GM18517 (cell line): ENCODE measurements around the gene GLTPD2.
"Not testable (repeated sequence)": the region's sequence is repeated elsewhere in the genome, so short reads cannot be mapped to it uniquely, and the experiment has no call there.

Experiments
- ATAC-seq: cut with Tn5 transposase; IDR thresholded peaks from one replicate; pipeline ENCODE4 v1.9.1; 2021; ENCODE audit warnings: mild to moderate bottlenecking, moderate library complexity; ENCODE audit not compliant: unreplicated experiment

The GLTPD2 gene

GRCh38 chr17:4807605-4808377, 19.0 kb downstream of the GLTPD2 start:
- ATAC-seq, result no peak

GRCh38 chr17:4808378-4808767, 19.6 kb downstream of the GLTPD2 start:
- no peak for ATAC-seq

- ATAC-seq, result no peak
Observed at GRCh38 chr17:4810696-4811290, 22.0 kb downstream of the GLTPD2 start.

GRCh38 chr17:4811471-4811870, 22.7 kb downstream of the GLTPD2 start:
- no peak for ATAC-seq

- ATAC-seq, result no peak
Observed at GRCh38 chr17:4812690-4813089, 23.9 kb downstream of the GLTPD2 start.

- no peak for ATAC-seq
Observed at GRCh38 chr17:4815043-4815675, 26.4 kb downstream of the GLTPD2 start.

GRCh38 chr17:4816826-4817225, 28.1 kb downstream of the GLTPD2 start:
- no peak for ATAC-seq

- ATAC-seq, result no peak
Observed at GRCh38 chr17:4818276-4818675, 29.5 kb downstream of the GLTPD2 start.

GRCh38 chr17:4822835-4823234, 34.1 kb downstream of the GLTPD2 start:
- ATAC-seq, result no peak

GRCh38 chr17:4823373-4824089, 34.8 kb downstream of the GLTPD2 start:
- no peak for ATAC-seq

GRCh38 chr17:4827399-4827798, 38.6 kb downstream of the GLTPD2 start:
- no peak for ATAC-seq

GRCh38 chr17:4832829-4833177, 44.0 kb downstream of the GLTPD2 start:
- ATAC-seq, result not testable (repeated sequence)

- peak; percentile 90 for ATAC-seq
Observed at GRCh38 chr17:4833178-4833940, 44.6 kb downstream of the GLTPD2 start, which contains the start of gene MINK1. MINK1 (plus strand) TSS chr17:4833340; CDS start chr17:4833584, 244 bp downstream.

- no peak for ATAC-seq
Observed at GRCh38 chr17:4833941-4834680, 45.3 kb downstream of the GLTPD2 start.

- ATAC-seq, result no peak
Observed at GRCh38 chr17:4834681-4835020, 45.9 kb downstream of the GLTPD2 start.

GRCh38 chr17:4836221-4836620, 47.5 kb downstream of the GLTPD2 start:
- ATAC-seq, result no peak

- ATAC-seq, result no peak
Observed at GRCh38 chr17:4837471-4838308, 48.9 kb downstream of the GLTPD2 start.

- no peak for ATAC-seq
Observed at GRCh38 chr17:4838309-4838785, 49.6 kb downstream of the GLTPD2 start.

- ATAC-seq, result no peak
Observed at GRCh38 chr17:4839221-4839620, 50.5 kb downstream of the GLTPD2 start.
